Measurements from ENCODE around the gene ESYT1. TPM values are rescaled to one million over a fixed set of nuclear protein-coding genes. Genes with fewer than 3 reads are reported as not detected.

ESYT1 gene
- total and polyA plus RNA-seq, 9 of the 15 experiments (the other 6 are each of a cell fraction or from before 2014, with no cell fraction given) = 132 to 420 (median 164) TPM

DNA sequence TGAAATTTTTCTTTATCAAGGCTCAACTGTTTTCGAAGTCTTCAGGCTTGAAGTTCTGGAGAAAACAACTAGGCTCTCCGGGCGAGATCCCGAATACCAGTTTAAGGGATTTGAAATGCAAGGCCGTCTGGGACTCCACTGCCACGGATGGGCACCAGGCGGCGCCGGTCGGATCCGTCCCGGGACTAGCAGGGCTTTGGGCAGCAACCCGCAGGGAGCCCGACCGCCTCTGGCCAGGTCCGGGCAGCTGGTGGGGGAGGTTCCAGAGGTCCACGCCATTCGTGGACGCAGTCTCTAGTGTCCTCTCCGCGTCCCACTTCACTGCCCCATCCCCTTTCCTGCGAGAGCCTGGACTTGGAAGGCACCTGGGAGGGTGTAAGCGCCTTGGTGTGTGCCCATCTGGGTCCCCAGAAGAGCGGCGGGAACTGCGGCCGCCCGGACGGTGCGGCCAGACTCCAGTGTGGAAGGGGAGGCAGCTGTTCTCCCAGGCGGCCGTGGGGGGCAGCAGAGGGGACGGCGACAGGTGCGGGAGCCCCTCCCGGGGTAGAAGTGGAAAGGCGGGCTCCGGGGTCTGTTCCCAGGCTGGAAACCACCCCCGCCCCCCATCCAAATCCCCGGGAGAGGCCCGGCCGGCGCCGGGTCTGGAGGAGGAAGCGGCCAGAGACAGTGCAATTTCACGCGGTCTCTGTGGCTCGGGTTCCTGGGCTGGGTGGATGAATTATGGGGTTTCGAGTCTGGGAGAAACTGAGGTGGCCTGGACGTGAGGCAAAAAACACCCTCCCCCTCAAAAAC, 48.9 kb upstream of the ESYT1 start (continued):
- TF ChIP-seq, protein P1, sequence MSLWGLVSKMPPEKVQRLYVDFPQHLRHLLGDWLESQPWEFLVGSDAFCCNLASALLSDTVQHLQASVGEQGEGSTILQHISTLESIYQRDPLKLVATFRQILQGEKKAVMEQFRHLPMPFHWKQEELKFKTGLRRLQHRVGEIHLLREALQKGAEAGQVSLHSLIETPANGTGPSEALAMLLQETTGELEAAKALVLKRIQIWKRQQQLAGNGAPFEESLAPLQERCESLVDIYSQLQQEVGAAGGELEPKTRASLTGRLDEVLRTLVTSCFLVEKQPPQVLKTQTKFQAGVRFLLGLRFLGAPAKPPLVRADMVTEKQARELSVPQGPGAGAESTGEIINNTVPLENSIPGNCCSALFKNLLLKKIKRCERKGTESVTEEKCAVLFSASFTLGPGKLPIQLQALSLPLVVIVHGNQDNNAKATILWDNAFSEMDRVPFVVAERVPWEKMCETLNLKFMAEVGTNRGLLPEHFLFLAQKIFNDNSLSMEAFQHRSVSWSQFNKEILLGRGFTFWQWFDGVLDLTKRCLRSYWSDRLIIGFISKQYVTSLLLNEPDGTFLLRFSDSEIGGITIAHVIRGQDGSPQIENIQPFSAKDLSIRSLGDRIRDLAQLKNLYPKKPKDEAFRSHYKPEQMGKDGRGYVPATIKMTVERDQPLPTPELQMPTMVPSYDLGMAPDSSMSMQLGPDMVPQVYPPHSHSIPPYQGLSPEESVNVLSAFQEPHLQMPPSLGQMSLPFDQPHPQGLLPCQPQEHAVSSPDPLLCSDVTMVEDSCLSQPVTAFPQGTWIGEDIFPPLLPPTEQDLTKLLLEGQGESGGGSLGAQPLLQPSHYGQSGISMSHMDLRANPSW (CRISPR knock-in tag; IDR thresholded peaks at IDR 0.05) = no peak
- TF ChIP-seq CREB1 (IDR thresholded peaks at IDR 0.05) (0 out of 2 replicates have a peak, but pooled peaks have one; percentile 32), CREB1 (CRISPR knock-in tag; IDR thresholded peaks at IDR 0.05) (0 out of 2 replicates have a peak, but pooled peaks have one; percentile 26), EGR1 (conservative IDR thresholded peaks at IDR 0.05) (no peak), DMBX1 (CRISPR knock-in tag; IDR thresholded peaks at IDR 0.05; ENCODE audit: borderline replicate concordance) (no peak), FOXJ2 (tag; IDR thresholded peaks at IDR 0.05) (no peak), ZNF707 (CRISPR knock-in tag; conservative IDR thresholded peaks at IDR 0.05) (no peak), TARDBP (IDR thresholded peaks at IDR 0.05) (peak; percentile 59; the same call in 1 of the 2 replicates), CBFB (CRISPR knock-in tag; IDR thresholded peaks at IDR 0.05) (peak; percentile 50; the same call in 1 of the 2 replicates), ZNF354B (CRISPR knock-in tag; IDR thresholded peaks at IDR 0.05) (no peak), HOXB6 (CRISPR knock-in tag; IDR thresholded peaks at IDR 0.05; ENCODE audit: borderline replicate concordance) (no peak), TOE1 (IDR thresholded peaks at IDR 0.05; ENCODE audit: borderline replicate concordance) (no peak), TOE1 (CRISPR knock-in tag; IDR thresholded peaks at IDR 0.05; ENCODE audit: borderline replicate concordance, low read depth) (no peak), FOXJ3 (CRISPR knock-in tag; IDR thresholded peaks at IDR 0.05) (no peak), ZEB2 (IDR thresholded peaks at IDR 0.05) (no peak)
- TF ChIP-seq, protein P2, sequence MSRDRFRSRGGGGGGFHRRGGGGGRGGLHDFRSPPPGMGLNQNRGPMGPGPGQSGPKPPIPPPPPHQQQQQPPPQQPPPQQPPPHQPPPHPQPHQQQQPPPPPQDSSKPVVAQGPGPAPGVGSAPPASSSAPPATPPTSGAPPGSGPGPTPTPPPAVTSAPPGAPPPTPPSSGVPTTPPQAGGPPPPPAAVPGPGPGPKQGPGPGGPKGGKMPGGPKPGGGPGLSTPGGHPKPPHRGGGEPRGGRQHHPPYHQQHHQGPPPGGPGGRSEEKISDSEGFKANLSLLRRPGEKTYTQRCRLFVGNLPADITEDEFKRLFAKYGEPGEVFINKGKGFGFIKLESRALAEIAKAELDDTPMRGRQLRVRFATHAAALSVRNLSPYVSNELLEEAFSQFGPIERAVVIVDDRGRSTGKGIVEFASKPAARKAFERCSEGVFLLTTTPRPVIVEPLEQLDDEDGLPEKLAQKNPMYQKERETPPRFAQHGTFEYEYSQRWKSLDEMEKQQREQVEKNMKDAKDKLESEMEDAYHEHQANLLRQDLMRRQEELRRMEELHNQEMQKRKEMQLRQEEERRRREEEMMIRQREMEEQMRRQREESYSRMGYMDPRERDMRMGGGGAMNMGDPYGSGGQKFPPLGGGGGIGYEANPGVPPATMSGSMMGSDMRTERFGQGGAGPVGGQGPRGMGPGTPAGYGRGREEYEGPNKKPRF (IDR thresholded peaks at IDR 0.05; ENCODE audit: low read depth, low read length) = no peak
- TF ChIP-seq, protein P3, sequence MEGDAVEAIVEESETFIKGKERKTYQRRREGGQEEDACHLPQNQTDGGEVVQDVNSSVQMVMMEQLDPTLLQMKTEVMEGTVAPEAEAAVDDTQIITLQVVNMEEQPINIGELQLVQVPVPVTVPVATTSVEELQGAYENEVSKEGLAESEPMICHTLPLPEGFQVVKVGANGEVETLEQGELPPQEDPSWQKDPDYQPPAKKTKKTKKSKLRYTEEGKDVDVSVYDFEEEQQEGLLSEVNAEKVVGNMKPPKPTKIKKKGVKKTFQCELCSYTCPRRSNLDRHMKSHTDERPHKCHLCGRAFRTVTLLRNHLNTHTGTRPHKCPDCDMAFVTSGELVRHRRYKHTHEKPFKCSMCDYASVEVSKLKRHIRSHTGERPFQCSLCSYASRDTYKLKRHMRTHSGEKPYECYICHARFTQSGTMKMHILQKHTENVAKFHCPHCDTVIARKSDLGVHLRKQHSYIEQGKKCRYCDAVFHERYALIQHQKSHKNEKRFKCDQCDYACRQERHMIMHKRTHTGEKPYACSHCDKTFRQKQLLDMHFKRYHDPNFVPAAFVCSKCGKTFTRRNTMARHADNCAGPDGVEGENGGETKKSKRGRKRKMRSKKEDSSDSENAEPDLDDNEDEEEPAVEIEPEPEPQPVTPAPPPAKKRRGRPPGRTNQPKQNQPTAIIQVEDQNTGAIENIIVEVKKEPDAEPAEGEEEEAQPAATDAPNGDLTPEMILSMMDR (IDR thresholded peaks at IDR 0.05 in 2 of 3, conservative IDR thresholded peaks at IDR 0.05 in 1 of 3; ENCODE audit: insufficient read depth in 2 of 3, low read depth in 1 of 3, low read length in 3 of 3) = peak; percentile 64 to 67 (median 65)
- TF ChIP-seq, protein P4, sequence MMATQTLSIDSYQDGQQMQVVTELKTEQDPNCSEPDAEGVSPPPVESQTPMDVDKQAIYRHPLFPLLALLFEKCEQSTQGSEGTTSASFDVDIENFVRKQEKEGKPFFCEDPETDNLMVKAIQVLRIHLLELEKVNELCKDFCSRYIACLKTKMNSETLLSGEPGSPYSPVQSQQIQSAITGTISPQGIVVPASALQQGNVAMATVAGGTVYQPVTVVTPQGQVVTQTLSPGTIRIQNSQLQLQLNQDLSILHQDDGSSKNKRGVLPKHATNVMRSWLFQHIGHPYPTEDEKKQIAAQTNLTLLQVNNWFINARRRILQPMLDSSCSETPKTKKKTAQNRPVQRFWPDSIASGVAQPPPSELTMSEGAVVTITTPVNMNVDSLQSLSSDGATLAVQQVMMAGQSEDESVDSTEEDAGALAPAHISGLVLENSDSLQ (IDR thresholded peaks at IDR 0.05) = no peak
- TF ChIP-seq, protein P5, sequence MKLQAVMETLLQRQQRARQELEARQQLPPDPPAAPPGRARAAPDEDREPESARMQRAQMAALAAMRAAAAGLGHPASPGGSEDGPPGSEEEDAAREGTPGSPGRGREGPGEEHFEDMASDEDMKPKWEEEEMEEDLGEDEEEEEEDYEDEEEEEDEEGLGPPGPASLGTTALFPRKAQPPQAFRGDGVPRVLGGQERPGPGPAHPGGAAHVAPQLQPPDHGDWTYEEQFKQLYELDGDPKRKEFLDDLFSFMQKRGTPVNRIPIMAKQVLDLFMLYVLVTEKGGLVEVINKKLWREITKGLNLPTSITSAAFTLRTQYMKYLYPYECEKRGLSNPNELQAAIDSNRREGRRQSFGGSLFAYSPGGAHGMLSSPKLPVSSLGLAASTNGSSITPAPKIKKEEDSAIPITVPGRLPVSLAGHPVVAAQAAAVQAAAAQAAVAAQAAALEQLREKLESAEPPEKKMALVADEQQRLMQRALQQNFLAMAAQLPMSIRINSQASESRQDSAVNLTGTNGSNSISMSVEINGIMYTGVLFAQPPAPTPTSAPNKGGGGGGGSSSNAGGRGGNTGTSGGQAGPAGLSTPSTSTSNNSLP (IDR thresholded peaks at IDR 0.05; ENCODE audit: borderline replicate concordance, low read depth, low read length) = no peak

All from K562 (cell line).